ENCODE results near the gene AADAT.

GRCh38 chr4:170038232-170038631, 51.5 kb downstream of the AADAT start:
- TF ChIP-seq CTCF (IDR thresholded peaks at IDR 0.05) (no peak), POLR2A (IDR thresholded peaks at IDR 0.05) (no peak), POLR2AphosphoS5 (IDR thresholded peaks at IDR 0.05) (no peak)
